Right lobe of liver (tissue), 6 donors: ENCODE results near the gene SEC62. TPM values are rescaled to one million over a fixed set of nuclear protein-coding genes. Genes with fewer than 3 reads are reported as not detected.

Experiments used
- ATAC-seq, 4 donors: fragments of 200-7000 bp; cut with Tn5 transposase; one replicate each; pipeline ENCODE4 v1.9.1; 2020; ENCODE audit warnings: mild to moderate bottlenecking in 4 of 4, moderate library complexity in 4 of 4
- DNase-seq, 3 donors: peaks; one replicate each; pipeline ENCODE4 v3.0.0-alpha.2; 2020
- H3K27ac ChIP-seq, 3 donors: fragments of 200-600 bp; one replicate each; pipeline ENCODE4 v1.8.0; 2022
- H3K27me3 ChIP-seq, 2 donors: fragments of 200-600 bp; one replicate each; pipeline ENCODE4 v1.8.0; 2022
- H3K36me3 ChIP-seq, 4 donors: fragments of 200-600 bp; sonication (generic) in 1 of 4; one replicate each; pipeline versions ENCODE4 v1.5.1 to v1.8.0; 2017 to 2022; ENCODE audit warnings: control low read depth in 1 of 4
- H3K4me1 ChIP-seq, 4 donors: fragments of 200-600 bp; sonication (generic) in 1 of 4; one replicate each; pipeline versions ENCODE4 v1.5.1 to v1.8.0; 2017 to 2022; ENCODE audit warnings: control low read depth in 1 of 4
- H3K4me3 ChIP-seq, 3 donors: fragments of 200-600 bp; one replicate each; pipeline ENCODE4 v1.8.0; 2022
- H3K9me3 ChIP-seq, 4 donors: fragments of 200-600 bp; sonication (generic) in 1 of 4; one replicate each; pipeline versions ENCODE4 v1.5.1 to v1.8.0; 2017 to 2022; ENCODE audit warnings: control low read depth in 1 of 4
- CTCF ChIP-seq, 4 donors: fragments of 200-600 bp in 3 of 4; fragments of 450-650 bp in 1 of 4; IDR thresholded peaks; one replicate each; pipeline versions ENCODE4 v1.5.1 to v1.8.0; 2016 to 2022; ENCODE audit warnings: antibody characterized with exemption in 4 of 4, mild to moderate bottlenecking in 2 of 4
- POLR2A ChIP-seq: fragments of 450-650 bp; IDR thresholded peaks from one replicate; pipeline ENCODE4 v1.6.1; 2017; ENCODE audit warnings: antibody characterized with exemption, mild to moderate bottlenecking
- WGBS: methylation state at CpG from one replicate; pipeline ENCODE4 v1.1.6; 2018; ENCODE audit warnings: low coverage, low lambda C conversion rate; ENCODE audit not compliant: insufficient coverage; ENCODE audit errors: missing lambda C conversion rate; 5-methylcytosine and 5-hydroxymethylcytosine counted together
- intact Hi-C, 2 donors: fragments of 100-400 bp; cut with DNase I; formaldehyde crosslinking; loops; one replicate each; pipeline versions ENCODE4 v1.11.2 to v1.14.1; 2022
- total RNA-seq, 6 experiments: library from RNA; depleted of rRNA in 2 of 6; stranded (reverse); fragments of >200 nt in 2 of 6; fragmentation: NEBNext Ultra II Directional in 3 of 6; extraction: Animal tissue kit (Norgen Biotek cat#: 25700) in 3 of 6; gene quantifications; one replicate each; pipeline versions ENCODE4 v1.1.0 to v1.2.4, GENCODE V29; 2016 to 2023
- donor health status: DM: no; HTN: yes; CAD: no.
- donor health status: DM: no; HTN: no; CAD: no.
- donor health status: DM: no; HTN: no; CAD: no.
- donor health status: DM: no; HTN: yes; CAD: no.
- donor health status: DM: no; HTN: yes; CAD: no.

Gene SEC62
- total RNA-seq, 6 experiments from 2014 or later = 38.5 to 133 (median 96.5) TPM

- H3K27ac ChIP-seq = peak overlapping the region; percentile 8 to 22 (median 17)
- H3K4me1 ChIP-seq = no peaks in the 10 kb centered on the region
- H3K4me3 ChIP-seq = no peak overlapping the region
- DNase-seq (no peak), ATAC-seq (peak; percentile 31 to 58 (median 52))
- 65% methylated on average over 1 of the region's 1 CpG for WGBS
- no peaks in the 10 kb centered on the region for H3K9me3 ChIP-seq
- intact Hi-C loops = no loop called here
- no peaks in the 10 kb centered on the region for H3K36me3 ChIP-seq
- no peaks in the 10 kb centered on the region for H3K27me3 ChIP-seq
- no peak for TF ChIP-seq CTCF (IDR thresholded peaks at IDR 0.05)
- TF ChIP-seq POLR2A = no peak
Observed at GRCh38 chr3:170002879-170003278, 36.3 kb downstream of the SEC62 start.

- DNase-seq = no peak
- Histone ChIP-seq H3K27me3 (no peaks in the 10 kb centered on the region), H3K4me1 (no peaks in the 10 kb centered on the region), H3K36me3 (no peaks in the 10 kb centered on the region), H3K9me3 (no peaks in the 10 kb centered on the region), H3K4me3 (no peak overlapping the region), H3K27ac (no peak overlapping the region)
- peak in 3 of 4 donors; percentile 19 to 49 (median 21) for ATAC-seq
- intact Hi-C loops = no loop called here
- 69% methylated on average over 2 of the region's 2 CpGs for WGBS
- TF ChIP-seq POLR2A = no peak
- TF ChIP-seq CTCF (IDR thresholded peaks at IDR 0.05) = no peak
Observed at GRCh38 chr3:170003881-170004356, 37.3 kb downstream of the SEC62 start.

GRCh38 chr3:170007031-170007663 lies 40.5 kb downstream of the SEC62 start:
- ATAC-seq (peak; percentile 71 to 86 (median 85)), DNase-seq (peak in 2 of 3 donors; percentile 50 to 79)
- H3K36me3 ChIP-seq = no peaks in the 10 kb centered on the region
- WGBS = 40% methylated on average over 7 of the region's 7 CpGs
- no peaks in the 10 kb centered on the region for H3K27me3 ChIP-seq
- intact Hi-C loops = no loop called here
- H3K4me1 ChIP-seq = no peaks in the 10 kb centered on the region
- TF ChIP-seq CTCF (IDR thresholded peaks at IDR 0.05) (no peak), POLR2A (no peak)
- H3K4me3 ChIP-seq = no peak overlapping the region
- no peak overlapping the region for H3K27ac ChIP-seq
- no peaks in the 10 kb centered on the region for H3K9me3 ChIP-seq

- ATAC-seq (no peak), DNase-seq (no peak)
- Histone ChIP-seq H3K4me3 (no peak overlapping the region), H3K27me3 (no peaks in the 10 kb centered on the region), H3K36me3 (no peaks in the 10 kb centered on the region), H3K9me3 (no peaks in the 10 kb centered on the region), H3K4me1 (no peaks in the 10 kb centered on the region), H3K27ac (no peak overlapping the region)
- intact Hi-C loops = no loop called here
- TF ChIP-seq POLR2A (no peak), CTCF (IDR thresholded peaks at IDR 0.05) (no peak)
- WGBS = 90% methylated on average over 3 of the region's 4 CpGs
Observed at GRCh38 chr3:170010498-170010897, 43.9 kb downstream of the SEC62 start.
